OCI-M2 (cell line): ENCODE data around the gene CRIP2.
A peak's percentile ranks its signal among the peaks of the same experiment; 100 is the strongest.

Experiments used
- DNase-seq: peaks from one replicate; lab custom pipeline; 2025; ENCODE audit not compliant: unreplicated experiment; lab: John Stamatoyannopoulos, UW

The CRIP2 gene

GRCh38 chr14:105461903-105462302 is 12.7 kb upstream of the CRIP2 start:
- no peak for DNase-seq

- no peak for DNase-seq
Measured at GRCh38 chr14:105464501-105464900, 10.1 kb upstream of the CRIP2 start.

GRCh38 chr14:105465209-105466031 is 9.2 kb upstream of the CRIP2 start:
- no peak for DNase-seq

- DNase-seq: no peak
Measured at GRCh38 chr14:105466531-105467248, 7.9 kb upstream of the CRIP2 start.

GRCh38 chr14:105467249-105467941 is 7.2 kb upstream of the CRIP2 start:
- DNase-seq: no peak

- DNase-seq: no peak
Measured at GRCh38 chr14:105467942-105468471, 6.6 kb upstream of the CRIP2 start.

- no peak for DNase-seq
Measured at GRCh38 chr14:105468621-105469241, 5.9 kb upstream of the CRIP2 start.

- DNase-seq: no peak
Measured at GRCh38 chr14:105469456-105470349, 4.9 kb upstream of the CRIP2 start.

- no peak for DNase-seq
Measured at GRCh38 chr14:105470350-105471296, 4.0 kb upstream of the CRIP2 start.

GRCh38 chr14:105471297-105471821 is 3.3 kb upstream of the CRIP2 start:
- DNase-seq: peak; percentile 17

GRCh38 chr14:105471823-105472485 is 2.7 kb upstream of the CRIP2 start:
- no peak for DNase-seq

GRCh38 chr14:105472486-105472991 is 2.1 kb upstream of the CRIP2 start:
- no peak for DNase-seq

- DNase-seq: no peak
Measured at GRCh38 chr14:105473033-105473676, 1.5 kb upstream of the CRIP2 start.

GRCh38 chr14:105473677-105474482 is 741 bp upstream of the CRIP2 start:
- DNase-seq: peak; percentile 43

GRCh38 chr14:105475269-105476096 is 862 bp downstream of the CRIP2 start:
- no peak for DNase-seq
